NCI-H446 treated with DMSO at 0.1 percent for 48 hours (cell line): ENCODE data around the gene MYOG.

Source experiments
- DNase-seq: peaks from one replicate; lab custom pipeline; 2025; lab: John Stamatoyannopoulos, UW

The MYOG gene

GRCh38 chr1:203072002-203072602, 13.7 kb downstream of the MYOG start:
- DNase-seq: no peak

GRCh38 chr1:203069030-203069747, 16.6 kb downstream of the MYOG start:
- DNase-seq: no peak

GRCh38 chr1:203066965-203067364, 18.8 kb downstream of the MYOG start:
- DNase-seq: no peak

- no peak for DNase-seq
These were observed 19.8 kb downstream of the MYOG start for GRCh38 chr1:203065986-203066385.

GRCh38 chr1:203065191-203065590, 20.6 kb downstream of the MYOG start:
- DNase-seq: no peak

- no peak for DNase-seq
These were observed 22.5 kb downstream of the MYOG start for GRCh38 chr1:203063287-203063686.

GRCh38 chr1:203060115-203060514, 25.7 kb downstream of the MYOG start:
- no peak for DNase-seq

- DNase-seq: no peak
These were observed 26.3 kb downstream of the MYOG start for GRCh38 chr1:203059485-203059884.

GRCh38 chr1:203058676-203058935, 27.2 kb downstream of the MYOG start:
- no peak for DNase-seq

- DNase-seq: no peak
These were observed 27.7 kb downstream of the MYOG start for GRCh38 chr1:203057911-203058675.

GRCh38 chr1:203056516-203056915, 29.3 kb downstream of the MYOG start:
- no peak for DNase-seq

GRCh38 chr1:203056012-203056411, 29.8 kb downstream of the MYOG start:
- DNase-seq: no peak

- no peak for DNase-seq
These were observed 30.5 kb downstream of the MYOG start for GRCh38 chr1:203055161-203055799.

- no peak for DNase-seq
These were observed 31.2 kb downstream of the MYOG start for GRCh38 chr1:203054642-203055041.

- DNase-seq: no peak
These were observed 31.6 kb downstream of the MYOG start for GRCh38 chr1:203054184-203054583.

- no peak for DNase-seq
These were observed 33.2 kb downstream of the MYOG start for GRCh38 chr1:203052601-203053000.

- DNase-seq: no peak
These were observed 33.9 kb downstream of the MYOG start for GRCh38 chr1:203051841-203052324.

- no peak for DNase-seq
These were observed 35.0 kb downstream of the MYOG start for GRCh38 chr1:203050826-203051225.

- no peak for DNase-seq
These were observed 36.1 kb downstream of the MYOG start for GRCh38 chr1:203049576-203050180.

GRCh38 chr1:203049077-203049476, 36.7 kb downstream of the MYOG start:
- DNase-seq: no peak

GRCh38 chr1:203048555-203049051, 37.2 kb downstream of the MYOG start:
- no peak for DNase-seq

GRCh38 chr1:203048086-203048485, 37.7 kb downstream of the MYOG start:
- DNase-seq: no peak
